CD14-positive monocyte (primary cell): Measurements from ENCODE around the gene COL27A1. TPM values are rescaled to one million over a fixed set of nuclear protein-coding genes. Genes with fewer than 3 reads are reported as not detected.

Source experiments
- DNase-seq, 3 donors: peaks; one replicate each; pipeline ENCODE4 v3.0.0-alpha.2; 2011 to 2022
- H2AFZ ChIP-seq: 2 replicates; pipeline ENCODE4 v1.6.0; 2012; ENCODE audit warnings: mild to moderate bottlenecking, low read depth, low read length, inconsistent platforms; ENCODE audit not compliant: insufficient read depth, poor library complexity, severe bottlenecking
- H3K27ac ChIP-seq, 2 donors: 1 replicate in 1 of 2; 2 replicates in 1 of 2; pipeline ENCODE4 v1.5.1; 2012 to 2013; ENCODE audit warnings: low read length in 2 of 2, control low read depth in 1 of 2, inconsistent platforms in 1 of 2, low read depth in 1 of 2, mild to moderate bottlenecking in 1 of 2
- H3K27me3 ChIP-seq, 2 donors: one replicate each; pipeline versions ENCODE4 v1.6.0 to v1.6.1; 2011 to 2013; ENCODE audit warnings: low read length in 2 of 2; ENCODE audit not compliant: control insufficient read depth in 2 of 2, insufficient read depth in 2 of 2
- H3K36me3 ChIP-seq, 2 donors: replicated peaks in 1 of 2; 1 replicate in 1 of 2; 2 replicates in 1 of 2; pipeline versions ENCODE4 v1.5.1 to v1.6.1; 2012 to 2013; ENCODE audit warnings: low read length in 2 of 2, control low read depth in 1 of 2, inconsistent platforms in 1 of 2, mild to moderate bottlenecking in 1 of 2; ENCODE audit not compliant: insufficient read depth in 2 of 2, control insufficient read depth in 1 of 2
- H3K4me1 ChIP-seq, 2 donors: 1 replicate in 1 of 2; 2 replicates in 1 of 2; pipeline versions ENCODE4 v1.5.1 to v1.6.1; 2012 to 2013; ENCODE audit warnings: low read length in 2 of 2, control low read depth in 1 of 2, inconsistent platforms in 1 of 2, mild to moderate bottlenecking in 1 of 2, moderate library complexity in 1 of 2; ENCODE audit not compliant: insufficient read depth in 2 of 2, control insufficient read depth in 1 of 2
- H3K4me2 ChIP-seq: replicated peaks from 2 replicates; pipeline ENCODE3; 2012; ENCODE audit warnings: low read length, moderate library complexity, mild to moderate bottlenecking; ENCODE audit not compliant: poor library complexity, severe bottlenecking; ENCODE audit errors: extremely low read depth
- H3K4me3 ChIP-seq, 3 experiments: fragments of 200-600 bp in 1 of 3; sonication (generic) in 1 of 3; replicated peaks in 1 of 3; 1 replicate in 2 of 3; 2 replicates in 1 of 3; pipeline ENCODE4 v1.5.1; 2011 to 2013; ENCODE audit warnings: low read length in 3 of 3, mild to moderate bottlenecking in 3 of 3, control low read depth in 2 of 3, low read depth in 2 of 3, inconsistent platforms in 1 of 3, moderate library complexity in 1 of 3
- H3K79me2 ChIP-seq: 2 replicates; pipeline ENCODE4 v1.6.0; 2012; ENCODE audit warnings: mild to moderate bottlenecking, control low read depth, inconsistent platforms, low read length, moderate library complexity; ENCODE audit not compliant: insufficient read depth
- H3K9ac ChIP-seq: 2 replicates; pipeline ENCODE4 v1.6.0; 2017; ENCODE audit warnings: low read length, mild to moderate bottlenecking; ENCODE audit not compliant: insufficient read depth, poor library complexity, severe bottlenecking
- H3K9me3 ChIP-seq, 2 donors: replicated peaks in 1 of 2; 1 replicate in 1 of 2; 2 replicates in 1 of 2; pipeline versions ENCODE4 v1.5.1 to v1.6.1; 2012 to 2013; ENCODE audit warnings: low read length in 2 of 2, control low read depth in 1 of 2; ENCODE audit not compliant: control insufficient read depth in 1 of 2, insufficient read depth in 1 of 2
- H4K20me1 ChIP-seq: 2 replicates; pipeline ENCODE4 v1.6.0; 2012; ENCODE audit warnings: mild to moderate bottlenecking, low read length, control low read depth, moderate library complexity; ENCODE audit not compliant: insufficient read depth
- H3K27ac Mint-ChIP-seq, 7 donors: one replicate each; pipeline ENCODE4 v1.8.0; 2020; ENCODE audit warnings: mild to moderate bottlenecking in 7 of 7, mixed read lengths in 7 of 7, moderate library complexity in 6 of 7, inconsistent platforms in 2 of 7
- H3K27me3 Mint-ChIP-seq, 3 donors: one replicate each; pipeline ENCODE4 v1.8.0; 2021 to 2022; ENCODE audit warnings: low read depth in 3 of 3, mild to moderate bottlenecking in 3 of 3, mixed read lengths in 3 of 3, moderate library complexity in 3 of 3, inconsistent platforms in 1 of 3
- H3K36me3 Mint-ChIP-seq, 2 donors: one replicate each; pipeline ENCODE4 v1.8.0; 2020; ENCODE audit warnings: mixed read lengths in 2 of 2, inconsistent platforms in 1 of 2, mild to moderate bottlenecking in 1 of 2
- H3K4me1 Mint-ChIP-seq: one replicate; pipeline ENCODE4 v1.8.0; 2020; ENCODE audit warnings: mild to moderate bottlenecking, mixed read lengths
- H3K4me3 Mint-ChIP-seq, 2 donors: one replicate each; pipeline ENCODE4 v1.8.0; 2020; ENCODE audit warnings: mild to moderate bottlenecking in 2 of 2, mixed read lengths in 2 of 2, moderate library complexity in 1 of 2
- H3K9me3 Mint-ChIP-seq, 7 donors: one replicate each; pipeline ENCODE4 v1.8.0; 2020 to 2022; ENCODE audit warnings: mixed read lengths in 7 of 7, mild to moderate bottlenecking in 6 of 7, moderate library complexity in 6 of 7, inconsistent platforms in 2 of 7
- WGBS: methylation state at CpG from one replicate; pipeline ENCODE4 v1.1.5; 2013; ENCODE audit warnings: missing lambda C conversion rate; ENCODE audit not compliant: insufficient coverage; 5-methylcytosine and 5-hydroxymethylcytosine counted together
- intact Hi-C, 2 donors: fragments of 100-400 bp; cut with micrococcal nuclease; formaldehyde crosslinking; loops; one replicate each; pipeline versions ENCODE4 v1.15.0 to v1.15.1; 2023
- polyA plus RNA-seq, 3 donors: library from polyadenylated mRNA; depleted of rRNA in 1 of 3; unstranded in 2 of 3; stranded (reverse) in 1 of 3; fragments of 300-500 nt in 2 of 3; fragments of >200 nt in 1 of 3; fragmentation: Illumina TruSeq in 2 of 3; gene quantifications; 1 replicate in 2 of 3; 2 replicates in 1 of 3; pipeline ENCODE4 v1.2.3, GENCODE V29; 2012 to 2021
- TF ChIP-seq, protein P1 (sequence below): fragments of 200-600 bp; IDR thresholded peaks from one replicate; pipeline ENCODE4 v1.8.0; 2022; ENCODE audit warnings: antibody characterized with exemption, mild to moderate bottlenecking

Gene COL27A1
- polyA plus RNA-seq, 3 donors: 0.03 TPM; not detected in 2

DNA sequence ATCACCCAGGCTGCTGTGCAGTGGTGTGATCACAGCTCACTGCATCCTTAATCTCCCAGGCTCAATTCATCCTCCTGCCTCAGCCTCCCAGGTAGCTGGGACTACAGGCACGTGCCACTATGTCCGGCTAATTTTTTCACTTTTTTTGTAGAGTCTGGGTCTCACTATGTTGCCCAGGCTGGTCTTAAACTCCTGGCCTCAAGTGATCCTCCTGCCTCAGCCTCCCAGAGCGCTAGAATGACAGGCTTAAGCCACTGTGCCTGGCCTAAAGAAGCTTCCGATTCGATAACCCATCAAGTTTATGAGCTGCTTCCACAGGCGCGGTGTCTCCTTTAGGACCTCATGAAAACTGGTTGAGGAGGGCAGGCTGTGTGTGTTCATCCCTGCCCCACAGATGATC is 16.2 kb downstream of the COL27A1 start:
- Mint-ChIP-seq H3K4me1 (no peaks in the 10 kb centered on the region), H3K4me3 (no peak overlapping the region), H3K27me3 (peaks cover 1 to 5% (median 1%) of the 10 kb centered on the region in 3 donors), H3K9me3 (no peaks in the 10 kb centered on the region), H3K27ac (no peak overlapping the region), H3K36me3 (no peaks in the 10 kb centered on the region)
- no peaks in the 10 kb centered on the region for H3K27me3 ChIP-seq
- H3K79me2 ChIP-seq: no peaks in the 10 kb centered on the region
- H2AFZ ChIP-seq: no peak overlapping the region
- H3K4me1 ChIP-seq: no peaks in the 10 kb centered on the region
- no peak for DNase-seq
- H3K36me3 ChIP-seq: no peaks in the 10 kb centered on the region
- TF ChIP-seq, protein P1, sequence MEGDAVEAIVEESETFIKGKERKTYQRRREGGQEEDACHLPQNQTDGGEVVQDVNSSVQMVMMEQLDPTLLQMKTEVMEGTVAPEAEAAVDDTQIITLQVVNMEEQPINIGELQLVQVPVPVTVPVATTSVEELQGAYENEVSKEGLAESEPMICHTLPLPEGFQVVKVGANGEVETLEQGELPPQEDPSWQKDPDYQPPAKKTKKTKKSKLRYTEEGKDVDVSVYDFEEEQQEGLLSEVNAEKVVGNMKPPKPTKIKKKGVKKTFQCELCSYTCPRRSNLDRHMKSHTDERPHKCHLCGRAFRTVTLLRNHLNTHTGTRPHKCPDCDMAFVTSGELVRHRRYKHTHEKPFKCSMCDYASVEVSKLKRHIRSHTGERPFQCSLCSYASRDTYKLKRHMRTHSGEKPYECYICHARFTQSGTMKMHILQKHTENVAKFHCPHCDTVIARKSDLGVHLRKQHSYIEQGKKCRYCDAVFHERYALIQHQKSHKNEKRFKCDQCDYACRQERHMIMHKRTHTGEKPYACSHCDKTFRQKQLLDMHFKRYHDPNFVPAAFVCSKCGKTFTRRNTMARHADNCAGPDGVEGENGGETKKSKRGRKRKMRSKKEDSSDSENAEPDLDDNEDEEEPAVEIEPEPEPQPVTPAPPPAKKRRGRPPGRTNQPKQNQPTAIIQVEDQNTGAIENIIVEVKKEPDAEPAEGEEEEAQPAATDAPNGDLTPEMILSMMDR: no peak
- WGBS: 91% methylated on average over 7 of the region's 7 CpGs
- H3K27ac ChIP-seq: no peak overlapping the region
- H4K20me1 ChIP-seq: no peaks in the 10 kb centered on the region
- H3K9ac ChIP-seq: no peak overlapping the region
- intact Hi-C loops: no loop called here
- H3K4me3 ChIP-seq: no peak overlapping the region
- H3K4me2 ChIP-seq: no peak overlapping the region
- H3K9me3 ChIP-seq: no peaks in the 10 kb centered on the region

DNA sequence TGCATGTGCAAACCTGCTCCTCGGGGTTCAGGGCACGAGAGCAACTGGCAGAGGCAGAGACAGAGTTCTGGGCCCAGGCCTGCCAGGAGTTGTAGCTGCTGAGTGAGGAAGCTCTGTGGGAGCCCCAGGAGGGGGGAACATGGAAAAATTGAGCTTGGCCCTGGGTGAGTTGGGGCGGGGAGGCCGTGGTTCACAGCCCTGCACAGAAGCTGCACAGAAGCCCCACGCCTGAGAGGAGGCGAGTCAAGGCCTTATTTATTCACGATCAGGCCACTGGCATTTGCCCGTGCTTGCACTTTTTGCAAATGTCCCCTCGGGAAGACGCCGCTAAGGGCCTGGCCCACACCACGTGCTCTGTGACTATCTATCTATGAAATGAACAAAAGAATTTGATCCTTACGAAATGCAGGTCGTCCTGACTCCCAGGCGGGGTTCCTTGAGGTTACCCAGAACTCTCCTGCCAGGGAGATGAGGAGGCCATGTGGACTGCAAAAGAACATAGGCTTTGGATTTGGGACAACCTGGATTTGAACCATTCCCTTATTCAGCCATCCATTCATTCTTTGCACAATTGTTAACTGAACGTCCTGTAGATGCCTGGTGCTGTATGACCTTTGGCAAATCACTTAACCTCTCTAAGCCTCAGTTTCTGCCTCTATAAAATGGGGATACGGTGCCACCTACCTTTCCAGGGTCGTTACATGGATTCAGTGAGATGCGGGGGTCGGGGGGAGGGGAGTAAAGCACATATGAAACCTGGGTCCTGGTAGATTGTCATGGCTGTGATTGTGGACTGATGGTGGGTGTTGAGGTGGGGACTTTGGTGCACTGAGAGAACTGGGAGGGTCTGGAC is 17.9 kb downstream of the COL27A1 start:
- Mint-ChIP-seq H3K9me3 (no peaks in the 10 kb centered on the region), H3K27ac (no peak overlapping the region), H3K36me3 (no peaks in the 10 kb centered on the region), H3K4me1 (no peaks in the 10 kb centered on the region), H3K27me3 (peaks cover 1 to 7% (median 3%) of the 10 kb centered on the region in 3 donors), H3K4me3 (no peak overlapping the region)
- TF ChIP-seq, protein P1: no peak
- no peaks in the 10 kb centered on the region for H3K9me3 ChIP-seq
- DNase-seq: no peak
- no peaks in the 10 kb centered on the region for H3K27me3 ChIP-seq
- intact Hi-C loops: no loop called here
- no peaks in the 10 kb centered on the region for H3K36me3 ChIP-seq
- H3K27ac ChIP-seq: no peak overlapping the region
- no peak overlapping the region for H2AFZ ChIP-seq
- no peak overlapping the region for H3K4me3 ChIP-seq
- H4K20me1 ChIP-seq: no peaks in the 10 kb centered on the region
- 90% methylated on average over 16 of the region's 20 CpGs for WGBS
- no peak overlapping the region for H3K4me2 ChIP-seq
- no peaks in the 10 kb centered on the region for H3K4me1 ChIP-seq
- H3K9ac ChIP-seq: no peak overlapping the region
- H3K79me2 ChIP-seq: no peaks in the 10 kb centered on the region
